Activated T-cell treated with anti-CD3 and anti-CD28 coated beads, Interleukin-2, amount 50 U/mL, for 1 hour (primary cell): ENCODE results near the gene KRTAP26-1.

Experiments
- DNase-seq: peaks from one replicate; pipeline ENCODE4 v3.0.0-alpha.2; 2020

Gene KRTAP26-1, protein sequence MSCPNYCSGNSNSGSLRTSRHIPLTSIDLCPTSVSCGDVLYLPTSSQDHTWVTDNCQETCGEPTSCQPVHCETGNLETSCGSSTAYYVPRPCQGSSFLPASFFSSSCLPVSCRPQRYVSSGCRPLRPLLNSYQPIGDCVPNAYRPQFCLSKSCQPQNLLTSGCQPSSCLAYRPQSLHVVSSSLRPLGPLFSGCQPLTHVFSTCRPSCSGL

DNA sequence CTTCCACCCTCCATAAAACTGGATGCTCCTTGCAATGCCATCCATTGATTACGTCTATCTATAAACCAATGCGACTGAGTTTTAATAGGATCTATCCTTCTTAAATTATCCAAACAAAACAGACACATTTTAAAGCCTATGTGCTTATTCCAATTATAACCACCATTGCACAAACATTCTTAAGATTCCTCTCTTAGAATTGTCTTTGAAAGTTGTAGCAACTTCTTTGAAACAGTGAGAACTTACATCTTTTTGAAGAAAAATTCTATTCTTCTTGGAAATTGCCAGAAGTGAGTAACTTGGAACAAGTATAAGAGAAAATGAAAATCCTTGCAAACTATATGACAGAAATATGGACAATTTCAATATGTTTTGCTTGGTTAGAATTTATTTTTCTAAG, at the start of gene KRTAP26-1:
TSS of gene KRTAP26-1 (minus strand) at position 101 of the 400 bp plus-strand sequence. CDS start 280 bp downstream, outside the sequence.
- DNase-seq, result no peak

DNA sequence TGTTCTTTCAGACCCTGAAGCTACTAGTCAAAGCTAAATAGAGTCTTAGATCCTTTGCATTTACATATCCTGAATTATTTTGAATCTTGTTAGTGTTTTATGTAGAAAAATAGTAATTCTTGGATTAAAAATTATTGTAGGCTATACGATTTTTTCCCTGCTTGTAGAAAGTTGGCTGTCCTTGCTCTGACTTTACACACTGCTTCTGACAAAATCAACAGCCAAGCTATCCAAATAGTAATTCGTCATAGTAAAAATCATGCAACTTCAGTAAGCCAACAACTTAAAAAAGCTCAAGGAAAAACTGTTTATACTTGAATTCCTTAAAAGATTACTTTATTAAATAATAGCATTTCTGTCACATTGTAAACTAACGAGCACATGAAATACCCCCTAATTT, 35.8 kb upstream of the KRTAP26-1 start:
- no peak for DNase-seq

- DNase-seq, result no peak
Measured at GRCh38 chr21:30354308-30355005, 34.3 kb upstream of the KRTAP26-1 start.

GRCh38 chr21:30351534-30351933, 31.4 kb upstream of the KRTAP26-1 start:
- DNase-seq, result no peak

- no peak for DNase-seq
Measured at GRCh38 chr21:30349572-30349971, 29.5 kb upstream of the KRTAP26-1 start.

DNA sequence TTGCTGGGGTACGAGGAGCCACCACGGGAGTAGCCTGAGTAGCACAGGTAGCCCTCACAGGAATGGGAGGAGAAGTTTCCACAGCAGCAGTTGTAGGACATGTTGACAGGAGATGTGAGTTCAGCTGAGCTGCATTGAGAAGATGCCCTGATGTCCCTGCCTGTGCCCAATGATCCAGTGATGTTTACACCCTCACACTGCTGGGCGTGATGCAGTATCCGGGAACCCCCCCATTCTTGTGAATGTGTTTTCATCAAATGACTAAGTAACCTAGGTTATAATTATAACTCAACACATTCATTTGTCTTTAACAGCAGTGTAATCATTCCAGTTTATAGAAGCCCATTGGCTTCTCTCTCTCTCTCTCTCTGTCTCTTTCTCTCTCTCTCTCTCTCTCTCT, 28.4 kb upstream of the KRTAP26-1 start, which contains the start of gene KRTAP23-1:
TSS of gene KRTAP23-1 (minus strand) at position 101 of the 400 bp plus-strand sequence. CDS start at position 101, 0 bp downstream.
- DNase-seq, result no peak

DNA sequence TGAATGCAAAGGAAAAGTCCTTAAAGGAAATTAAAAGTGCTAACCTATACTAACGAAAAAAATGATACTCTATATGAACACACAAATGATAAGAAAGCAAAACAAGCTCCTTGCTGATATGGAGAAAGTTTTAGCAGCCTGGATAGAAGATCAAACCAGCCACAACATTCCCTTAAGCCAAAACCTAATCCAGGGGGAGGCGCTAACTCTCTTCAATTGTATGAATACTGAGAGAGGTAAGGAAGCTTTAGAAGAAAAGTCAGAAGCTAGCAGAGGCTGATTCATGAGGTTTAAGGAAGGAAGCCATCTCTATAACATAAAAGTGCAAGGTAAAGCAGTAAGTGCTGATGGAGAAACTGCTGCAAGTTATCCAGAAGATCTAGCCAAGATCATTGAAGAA, 24.9 kb upstream of the KRTAP26-1 start:
- no peak for DNase-seq

GRCh38 chr21:30340714-30341573, 20.8 kb upstream of the KRTAP26-1 start:
- peak; percentile 20 for DNase-seq

DNA sequence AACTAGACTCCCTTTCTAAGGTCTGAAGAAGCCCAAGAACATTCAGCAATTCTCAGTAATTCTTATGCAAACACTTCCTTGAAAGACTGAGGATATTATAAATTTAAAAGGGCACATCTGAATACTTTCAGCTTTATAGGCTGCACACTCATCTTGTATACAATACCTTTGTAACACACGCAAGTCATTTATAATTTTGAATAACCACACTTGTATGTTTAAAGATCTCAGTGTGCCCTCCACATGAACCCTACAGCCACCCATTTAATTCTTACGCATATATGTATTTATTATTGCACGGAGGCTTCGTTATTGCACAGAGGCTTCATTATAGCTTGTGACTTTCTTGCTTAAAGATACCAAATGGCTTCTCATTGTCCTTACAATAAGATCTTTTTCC, 18.6 kb upstream of the KRTAP26-1 start:
- DNase-seq, result no peak

- DNase-seq, result no peak
Measured at GRCh38 chr21:30337772-30338171, 17.7 kb upstream of the KRTAP26-1 start.

- no peak for DNase-seq
Measured at GRCh38 chr21:30337276-30337744, 17.2 kb upstream of the KRTAP26-1 start, which contains the start of gene KRTAP27-1. KRTAP27-1 (minus strand) TSS chr21:30337694; CDS start chr21:30337668, 26 bp downstream.

- DNase-seq, result no peak
Measured at GRCh38 chr21:30336596-30336995, 16.5 kb upstream of the KRTAP26-1 start.

- no peak for DNase-seq
Measured at GRCh38 chr21:30333736-30334135, 13.6 kb upstream of the KRTAP26-1 start.

- no peak for DNase-seq
Measured at GRCh38 chr21:30332681-30333080, 12.6 kb upstream of the KRTAP26-1 start.

GRCh38 chr21:30329203-30329875, 9.2 kb upstream of the KRTAP26-1 start:
- DNase-seq, result no peak

DNA sequence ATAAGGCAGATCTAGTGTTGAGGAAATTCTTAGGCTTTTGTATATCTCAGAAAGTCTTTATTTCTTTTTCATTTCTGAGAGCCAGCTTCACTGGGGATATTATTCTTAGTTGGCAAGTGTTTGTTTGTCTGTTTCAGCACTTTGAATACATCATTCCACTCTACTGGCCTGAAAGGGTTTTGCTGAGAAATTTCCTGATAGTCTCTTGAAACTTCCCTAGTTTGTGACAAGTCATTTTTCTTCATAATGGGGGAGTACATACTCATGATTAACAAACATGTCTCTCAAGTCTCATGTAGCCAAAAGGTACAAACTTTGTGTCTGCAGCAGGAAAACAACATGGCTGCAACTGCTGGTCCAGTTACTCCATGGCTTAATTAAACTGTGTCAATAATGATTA, 6.3 kb upstream of the KRTAP26-1 start:
- no peak for DNase-seq

GRCh38 chr21:30315701-30316100, 4.4 kb downstream of the KRTAP26-1 start:
- no peak for DNase-seq

DNA sequence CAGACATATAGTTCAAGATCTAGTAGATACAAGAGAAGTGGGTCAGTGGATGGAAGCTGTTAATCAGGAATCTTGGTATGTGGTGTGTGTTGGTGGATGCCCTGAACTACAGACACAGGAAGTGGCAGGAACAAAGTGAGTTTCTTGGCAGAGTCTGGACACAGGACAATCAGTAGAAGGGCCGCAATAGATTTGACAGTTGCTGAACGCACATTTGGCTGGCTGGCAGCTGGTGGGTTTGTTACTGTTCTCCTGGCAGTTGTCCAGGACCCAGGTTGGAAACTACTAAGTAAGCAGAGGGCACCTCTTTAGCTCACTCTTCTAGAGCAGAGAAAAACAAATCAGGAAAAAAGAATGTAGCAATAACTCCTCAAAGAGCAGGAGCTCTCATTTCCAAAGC, 13.2 kb downstream of the KRTAP26-1 start:
- DNase-seq, result no peak

- DNase-seq, result no peak
Measured at GRCh38 chr21:30305136-30305535, 15.0 kb downstream of the KRTAP26-1 start.

GRCh38 chr21:30289215-30289614, 30.9 kb downstream of the KRTAP26-1 start, which contains the start of gene KRTAP25-1:
KRTAP25-1 (minus strand) TSS chr21:30289514; CDS start chr21:30289490, 24 bp downstream.
- no peak for DNase-seq

DNA sequence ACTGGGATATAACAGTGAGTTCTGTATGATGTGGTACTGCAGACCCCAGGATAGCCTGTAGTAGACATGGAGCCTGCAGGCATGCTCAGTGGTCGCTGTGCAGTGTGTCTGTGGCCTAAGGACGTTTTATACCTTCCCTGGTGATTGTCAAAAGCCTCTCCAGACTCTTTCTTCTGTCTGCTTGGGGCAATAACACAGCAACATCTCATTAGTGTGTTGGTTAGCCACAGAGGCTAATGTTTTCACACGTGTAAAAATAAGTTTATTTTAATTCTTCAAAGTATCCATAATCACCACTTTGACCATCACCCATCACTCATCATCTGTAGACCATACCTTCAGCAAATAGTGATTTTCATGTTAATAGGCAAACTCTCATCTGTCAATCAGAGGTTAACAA, 37.3 kb downstream of the KRTAP26-1 start, which contains the start of gene KRTAP24-1:
TSS of gene KRTAP24-1 (minus strand) at position 101 of the 400 bp plus-strand sequence. CDS start at position 83, 18 bp downstream.
- DNase-seq, result no peak

- no peak for DNase-seq
Measured at GRCh38 chr21:30271611-30272010, 48.5 kb downstream of the KRTAP26-1 start.
